ENCODE results near the gene SLC25A45.
A peak's percentile ranks its signal among the peaks of the same experiment; 100 is the strongest.

The SLC25A45 gene

DNA sequence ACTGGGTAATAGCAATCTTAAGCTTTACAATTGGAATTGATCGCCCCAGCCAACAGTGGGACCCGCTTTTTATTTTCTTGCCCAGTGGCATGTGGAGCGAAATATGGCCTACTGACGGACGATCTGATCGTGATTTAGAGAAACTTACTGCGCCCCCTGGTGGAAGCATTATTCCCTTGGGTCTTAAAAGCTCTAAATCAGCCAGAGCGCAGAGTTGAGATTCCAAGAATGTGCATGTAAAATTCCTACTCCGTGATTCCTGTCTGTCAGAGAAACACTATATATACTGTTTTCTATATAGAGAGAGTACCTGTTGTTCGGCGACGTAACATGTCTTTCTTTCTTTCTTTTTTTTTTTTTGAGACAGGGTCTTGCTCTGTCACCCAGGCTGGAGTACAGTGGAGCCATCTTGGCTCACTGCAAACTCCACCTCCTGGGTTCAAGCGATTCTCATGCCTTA, 52.5 kb downstream of the SLC25A45 start:
- no peaks in the 10 kb centered on the region for H3F3A ChIP-seq (ENCODE audit: insufficient read depth, low read length)

DNA sequence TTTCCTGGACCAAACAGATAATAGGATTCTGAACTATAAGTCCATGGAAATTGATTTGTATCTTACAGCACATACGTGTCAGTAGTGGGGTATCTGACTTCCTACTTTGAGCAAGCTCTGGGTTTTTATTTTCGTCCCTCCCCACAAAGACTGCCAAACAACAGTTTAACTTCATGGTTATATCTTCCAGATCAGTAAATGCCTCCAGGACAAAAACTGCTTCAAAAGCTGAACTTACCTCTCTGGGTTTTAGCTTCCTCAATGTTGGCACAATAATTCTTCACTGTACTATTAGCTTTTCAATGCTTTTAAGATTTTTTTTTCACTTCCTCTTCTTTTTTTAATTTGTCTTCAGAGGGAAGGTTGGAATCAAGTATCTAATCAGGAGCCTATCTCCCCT, 53.0 kb downstream of the SLC25A45 start:
- Histone ChIP-seq H3K27me3 (replicated peaks; ENCODE audit: insufficient read depth, low read length) (no peaks in the 10 kb centered on the region), H3F3A (ENCODE audit: insufficient read depth, low read length) (no peaks in the 10 kb centered on the region), H3K4me2 (ENCODE audit: low read depth, low read length) (peak overlapping the region; percentile 42; the same call in 1 of the 2 replicates), H3K9ac (ENCODE audit: low read length) (no peak overlapping the region), H4K20me1 (ENCODE audit: insufficient read depth, low read length) (no peaks in the 10 kb centered on the region), H2AFZ (ENCODE audit: low read length) (peak overlapping the region; percentile 33), H3K27ac (ENCODE audit: low read length) (no peak overlapping the region), H3K36me3 (replicated peaks; ENCODE audit: insufficient read depth, low read length) (no peaks in the 10 kb centered on the region), H3K9me3 (replicated peaks; ENCODE audit: insufficient read depth, low read length) (no peaks in the 10 kb centered on the region), H3K4me3 (ENCODE audit: low read length) (no peak overlapping the region), H3K4me1 (ENCODE audit: low read length) (peaks cover 5% of the 10 kb centered on the region; the same call in 1 of the 2 replicates), H3K79me2 (ENCODE audit: low read length) (peaks cover 8% of the 10 kb centered on the region), H3K9me2 (replicated peaks; ENCODE audit: insufficient read depth, low read length) (no peaks in the 10 kb centered on the region)
- TF ChIP-seq, protein P1, sequence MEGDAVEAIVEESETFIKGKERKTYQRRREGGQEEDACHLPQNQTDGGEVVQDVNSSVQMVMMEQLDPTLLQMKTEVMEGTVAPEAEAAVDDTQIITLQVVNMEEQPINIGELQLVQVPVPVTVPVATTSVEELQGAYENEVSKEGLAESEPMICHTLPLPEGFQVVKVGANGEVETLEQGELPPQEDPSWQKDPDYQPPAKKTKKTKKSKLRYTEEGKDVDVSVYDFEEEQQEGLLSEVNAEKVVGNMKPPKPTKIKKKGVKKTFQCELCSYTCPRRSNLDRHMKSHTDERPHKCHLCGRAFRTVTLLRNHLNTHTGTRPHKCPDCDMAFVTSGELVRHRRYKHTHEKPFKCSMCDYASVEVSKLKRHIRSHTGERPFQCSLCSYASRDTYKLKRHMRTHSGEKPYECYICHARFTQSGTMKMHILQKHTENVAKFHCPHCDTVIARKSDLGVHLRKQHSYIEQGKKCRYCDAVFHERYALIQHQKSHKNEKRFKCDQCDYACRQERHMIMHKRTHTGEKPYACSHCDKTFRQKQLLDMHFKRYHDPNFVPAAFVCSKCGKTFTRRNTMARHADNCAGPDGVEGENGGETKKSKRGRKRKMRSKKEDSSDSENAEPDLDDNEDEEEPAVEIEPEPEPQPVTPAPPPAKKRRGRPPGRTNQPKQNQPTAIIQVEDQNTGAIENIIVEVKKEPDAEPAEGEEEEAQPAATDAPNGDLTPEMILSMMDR (IDR thresholded peaks at IDR 0.05; ENCODE audit: low read length), result no peak
- no peak for TF ChIP-seq EZH2 (optimal IDR thresholded peaks at IDR 0.05; ENCODE audit: low read depth, low read length)
- no peak for DNase-seq

More for the DNA sequence above, 52.5 kb downstream of the SLC25A45 start:
- Histone ChIP-seq H3K27ac (ENCODE audit: low read length) (no peak overlapping the region), H3K9ac (ENCODE audit: low read length) (no peak overlapping the region), H2AFZ (ENCODE audit: low read length) (peak overlapping the region; percentile 33), H3K79me2 (ENCODE audit: low read length) (peaks cover 13% of the 10 kb centered on the region), H3K4me2 (ENCODE audit: low read depth, low read length) (peak overlapping the region; percentile 42; the same call in 1 of the 2 replicates), H3K9me3 (replicated peaks; ENCODE audit: insufficient read depth, low read length) (no peaks in the 10 kb centered on the region), H3K4me3 (ENCODE audit: low read length) (no peak overlapping the region), H4K20me1 (ENCODE audit: insufficient read depth, low read length) (no peaks in the 10 kb centered on the region), H3K27me3 (replicated peaks; ENCODE audit: insufficient read depth, low read length) (no peaks in the 10 kb centered on the region), H3K9me2 (replicated peaks; ENCODE audit: insufficient read depth, low read length) (no peaks in the 10 kb centered on the region), H3K4me1 (ENCODE audit: low read length) (peaks cover 10% of the 10 kb centered on the region), H3K36me3 (replicated peaks; ENCODE audit: insufficient read depth, low read length) (no peaks in the 10 kb centered on the region)
- TF ChIP-seq EZH2 (optimal IDR thresholded peaks at IDR 0.05; ENCODE audit: low read depth, low read length), result no peak
- no peak for TF ChIP-seq EZH2phosphoT487 (IDR thresholded peaks at IDR 0.05; ENCODE audit: low read length)
- TF ChIP-seq, protein P1 (IDR thresholded peaks at IDR 0.05; ENCODE audit: low read length), result peak; percentile 80
- peak; percentile 90 for DNase-seq

DNA sequence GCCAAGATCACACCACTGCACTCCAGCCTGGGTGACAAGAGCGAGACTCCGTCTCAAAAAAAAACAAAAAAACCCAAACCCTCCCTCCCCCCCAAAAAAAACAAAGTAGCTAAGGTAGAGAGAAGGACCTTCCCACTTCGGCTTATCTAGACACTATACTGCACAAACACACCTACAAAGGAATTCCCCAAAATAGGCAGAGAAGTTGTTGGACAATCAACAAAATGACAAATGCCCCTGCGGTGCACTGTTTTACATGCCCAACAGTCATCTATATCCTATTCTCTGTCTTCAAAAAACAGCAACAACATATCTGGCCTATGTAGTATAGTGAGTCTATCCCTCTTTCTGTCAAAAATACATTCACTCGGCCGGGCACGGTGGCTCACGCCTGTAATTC, 55.4 kb downstream of the SLC25A45 start:
- no peaks in the 10 kb centered on the region for H3K9me3 ChIP-seq (replicated peaks; ENCODE audit: insufficient read depth, low read length)
- H3K79me2 ChIP-seq (ENCODE audit: low read length), result no peaks in the 10 kb centered on the region
- H3K9ac ChIP-seq (ENCODE audit: low read length), result no peak overlapping the region
- no peak for DNase-seq
- H3K4me2 ChIP-seq (ENCODE audit: low read depth, low read length), result no peak overlapping the region
- no peak overlapping the region for H3K4me3 ChIP-seq (ENCODE audit: low read length)
- no peaks in the 10 kb centered on the region for H3K9me2 ChIP-seq (replicated peaks; ENCODE audit: insufficient read depth, low read length)
- no peaks in the 10 kb centered on the region for H3K36me3 ChIP-seq (replicated peaks; ENCODE audit: insufficient read depth, low read length)
- no peak overlapping the region for H3K27ac ChIP-seq (ENCODE audit: low read length)
- H3F3A ChIP-seq (ENCODE audit: insufficient read depth, low read length), result no peaks in the 10 kb centered on the region
- H3K27me3 ChIP-seq (replicated peaks; ENCODE audit: insufficient read depth, low read length), result no peaks in the 10 kb centered on the region
- H4K20me1 ChIP-seq (ENCODE audit: insufficient read depth, low read length), result no peaks in the 10 kb centered on the region
- no peak overlapping the region for H2AFZ ChIP-seq (ENCODE audit: low read length)
- TF ChIP-seq EZH2 (optimal IDR thresholded peaks at IDR 0.05; ENCODE audit: low read depth, low read length) (no peak), EZH2phosphoT487 (IDR thresholded peaks at IDR 0.05; ENCODE audit: low read length) (no peak)
- TF ChIP-seq, protein P1 (IDR thresholded peaks at IDR 0.05; ENCODE audit: low read length), result no peak
- 0 out of 2 replicates have a peak, but pooled peaks cover 4% of the 10 kb centered on the region for H3K4me1 ChIP-seq (ENCODE audit: low read length)

All from MM.1S (cell line).